Upper lobe of left lung (tissue), 6 donors: ENCODE measurements around the gene HTR1E. TPM values are rescaled to one million over a fixed set of nuclear protein-coding genes. Genes with fewer than 3 reads are reported as not detected.

ENCODE experiments used
- ATAC-seq, 2 donors: fragments of 200-7000 bp; cut with Tn5 transposase; one replicate each; pipeline ENCODE4 v1.9.1; 2022; ENCODE audit warnings: mild to moderate bottlenecking in 2 of 2, moderate library complexity in 2 of 2; ENCODE audit not compliant: low FRiP score in 2 of 2
- DNase-seq, 2 donors: peaks; one replicate each; pipeline ENCODE4 v3.0.0-alpha.2; 2019 to 2020
- H3K27ac ChIP-seq, 4 donors: fragments of 200-600 bp; sonication (generic); one replicate each; pipeline ENCODE4 v1.5.1; 2016 to 2019
- H3K27me3 ChIP-seq, 4 donors: fragments of 200-600 bp; sonication (generic); one replicate each; pipeline ENCODE4 v1.5.1; 2017 to 2019
- H3K36me3 ChIP-seq, 4 donors: fragments of 200-600 bp; sonication (generic); one replicate each; pipeline ENCODE4 v1.5.1; 2016 to 2019
- H3K4me1 ChIP-seq, 4 donors: fragments of 200-600 bp; sonication (generic); one replicate each; pipeline ENCODE4 v1.5.1; 2018 to 2019
- H3K4me3 ChIP-seq, 4 donors: fragments of 200-600 bp; sonication (generic); one replicate each; pipeline ENCODE4 v1.5.1; 2017 to 2019; ENCODE audit warnings: mild to moderate bottlenecking in 2 of 4, moderate library complexity in 1 of 4
- H3K9me3 ChIP-seq, 4 donors: fragments of 200-600 bp; sonication (generic); one replicate each; pipeline ENCODE4 v1.5.1; 2018 to 2019
- CTCF ChIP-seq, 6 experiments: fragments of 450-650 bp in 4 of 6; fragments of 200-600 bp in 2 of 6; sonication (generic) in 2 of 6; IDR thresholded peaks; one replicate each; pipeline ENCODE4 v1.5.1; 2016 to 2019; ENCODE audit warnings: antibody characterized with exemption in 6 of 6
- EP300 ChIP-seq, 4 donors: sonication (generic); formaldehyde crosslinking; IDR thresholded peaks; one replicate each; pipeline ENCODE4 v1.5.1; 2017; ENCODE audit warnings: antibody characterized with exemption in 4 of 4, control low read depth in 2 of 4
- POLR2A ChIP-seq, 4 donors: fragments of 450-650 bp; IDR thresholded peaks; one replicate each; pipeline ENCODE4 v1.5.1; 2016 to 2017; ENCODE audit warnings: antibody characterized with exemption in 4 of 4, mild to moderate bottlenecking in 2 of 4
- POLR2AphosphoS5 ChIP-seq, 2 donors: sonication (generic); formaldehyde crosslinking; IDR thresholded peaks; one replicate each; pipeline ENCODE4 v1.5.1; 2017; ENCODE audit warnings: antibody characterized with exemption in 2 of 2
- WGBS, 2 donors: methylation state at CpG; one replicate each; pipeline ENCODE4 v1.1.5; 2017 to 2018; 5-methylcytosine and 5-hydroxymethylcytosine counted together
- total RNA-seq, 6 donors: library from RNA; depleted of rRNA in 4 of 6; stranded (reverse); fragments of >200 nt in 4 of 6; gene quantifications; one replicate each; pipeline versions ENCODE4 v1.1.0 to v1.2.1, GENCODE V29; 2016 to 2021
- donor health status: DM: no; HTN: no; CAD: no; lungs with moderate emphysema.
- donor health status: DM: no; HTN: yes; CAD: no; lungs with severe emphysema.

The HTR1E gene
- total RNA-seq, 6 donors from 2014 or later, result not detected

- Histone ChIP-seq H3K27me3 (peaks cover 0 to 9% (median 4%) of the 10 kb centered on the region in 4 donors), H3K27ac (no peak overlapping the region), H3K4me3 (no peak overlapping the region), H3K36me3 (no peaks in the 10 kb centered on the region), H3K9me3 (no peaks in the 10 kb centered on the region), H3K4me1 (peaks cover 0 to 11% (median 4%) of the 10 kb centered on the region in 4 donors)
- TF ChIP-seq EP300 (IDR thresholded peaks at IDR 0.05), result no peak
- TF ChIP-seq POLR2AphosphoS5 (IDR thresholded peaks at IDR 0.05), result no peak
- TF ChIP-seq POLR2A (IDR thresholded peaks at IDR 0.05), result no peak
- TF ChIP-seq CTCF (IDR thresholded peaks at IDR 0.05), result no peak
- WGBS, 2 donors, result 75 to 85% methylated on average over 1 of the region's 1 CpG
- ATAC-seq, result no peak
- no peak for DNase-seq
Observed at GRCh38 chr6:86934365-86934764, 3.0 kb upstream of the HTR1E start.

- Histone ChIP-seq H3K36me3 (no peaks in the 10 kb centered on the region), H3K27me3 (peaks cover 0 to 9% (median 4%) of the 10 kb centered on the region in 4 donors), H3K27ac (no peak overlapping the region), H3K9me3 (no peaks in the 10 kb centered on the region), H3K4me1 (peaks cover 0 to 11% (median 4%) of the 10 kb centered on the region in 4 donors), H3K4me3 (peak overlapping the region in 3 of 4 donors; percentile 11 to 34 (median 31))
- no peak for ATAC-seq
- DNase-seq, result no peak
- 4 to 15% methylated on average over 12 of the region's 12 CpGs for WGBS, 2 donors
- TF ChIP-seq POLR2AphosphoS5 (IDR thresholded peaks at IDR 0.05) (no peak), CTCF (IDR thresholded peaks at IDR 0.05) (no peak), POLR2A (IDR thresholded peaks at IDR 0.05) (no peak)
Observed at GRCh38 chr6:86936834-86937218, 502 bp upstream of the HTR1E start.

GRCh38 chr6:86938814-86939213, 1.5 kb downstream of the HTR1E start:
- ATAC-seq, result no peak
- 67 to 82% methylated on average over 4 of the region's 4 CpGs for WGBS, 2 donors

GRCh38 chr6:86941461-86941860, 4.1 kb downstream of the HTR1E start:
- ATAC-seq (no peak), DNase-seq (no peak)
- no peaks in the 10 kb centered on the region for H3K9me3 ChIP-seq
- no peak overlapping the region for H3K27ac ChIP-seq
- peaks cover 0 to 9% (median 4%) of the 10 kb centered on the region in 4 donors for H3K27me3 ChIP-seq
- H3K36me3 ChIP-seq, result no peaks in the 10 kb centered on the region
- peaks cover 0 to 11% (median 4%) of the 10 kb centered on the region in 4 donors for H3K4me1 ChIP-seq
- TF ChIP-seq POLR2AphosphoS5 (IDR thresholded peaks at IDR 0.05), result no peak
- TF ChIP-seq EP300 (IDR thresholded peaks at IDR 0.05), result no peak
- TF ChIP-seq POLR2A (IDR thresholded peaks at IDR 0.05), result no peak
- no peak for TF ChIP-seq CTCF (IDR thresholded peaks at IDR 0.05)
- H3K4me3 ChIP-seq, result no peak overlapping the region
- WGBS, 2 donors, result 78 to 84% methylated on average over 1 of the region's 1 CpG

More at GRCh38 chr6:86938814-86939213, 1.5 kb downstream of the HTR1E start:
- no peaks in the 10 kb centered on the region for H3K9me3 ChIP-seq
- peaks cover 0 to 9% (median 4%) of the 10 kb centered on the region in 4 donors for H3K27me3 ChIP-seq
- TF ChIP-seq EP300 (IDR thresholded peaks at IDR 0.05) (no peak), CTCF (IDR thresholded peaks at IDR 0.05) (no peak), POLR2A (IDR thresholded peaks at IDR 0.05) (no peak), POLR2AphosphoS5 (IDR thresholded peaks at IDR 0.05) (no peak)
- no peaks in the 10 kb centered on the region for H3K36me3 ChIP-seq
- H3K4me1 ChIP-seq, result peaks cover 0 to 11% (median 4%) of the 10 kb centered on the region in 4 donors
- H3K4me3 ChIP-seq, result no peak overlapping the region
- DNase-seq, result no peak
- no peak overlapping the region for H3K27ac ChIP-seq
